Cardiac muscle cell (in vitro differentiated cells and primary cell): Measurements from ENCODE around the gene FRAT2. TPM values are rescaled to one million over a fixed set of nuclear protein-coding genes. Genes with fewer than 3 reads are reported as not detected.

ENCODE experiments used
- DNase-seq, 2 donors: peaks; one replicate each; pipeline versions ENCODE4 v3.0.0 to v3.0.0-alpha.2; 2010 to 2017; ENCODE audit warnings: low read depth in 1 of 2, low spot score in 1 of 2
- H3K27ac ChIP-seq: fragments of 200-600 bp; sonication (generic); 2 replicates; pipeline ENCODE4 v1.5.1; 2016
- H3K27me3 ChIP-seq: fragments of 200-600 bp; sonication (generic); 2 replicates; pipeline ENCODE4 v1.6.0; 2016; ENCODE audit warnings: control low read depth
- H3K36me3 ChIP-seq: fragments of 200-600 bp; sonication (generic); 2 replicates; pipeline ENCODE4 v1.5.1; 2016; ENCODE audit warnings: control low read depth
- H3K4me1 ChIP-seq: fragments of 200-600 bp; sonication (generic); 2 replicates; pipeline ENCODE4 v1.8.1; 2017; ENCODE audit warnings: low read depth, mild to moderate bottlenecking, mixed run types
- H3K4me3 ChIP-seq: fragments of 200-600 bp; sonication (generic); 2 replicates; pipeline ENCODE4 v1.5.1; 2016; ENCODE audit warnings: mild to moderate bottlenecking
- H3K9me3 ChIP-seq: fragments of 200-600 bp; sonication (generic); 2 replicates; pipeline ENCODE4 v1.5.1; 2017; ENCODE audit warnings: low read depth, mild to moderate bottlenecking, control low read depth
- CTCF ChIP-seq: IDR thresholded peaks from 2 replicates; pipeline ENCODE4 v1.5.1; 2012; ENCODE audit warnings: low read depth, mild to moderate bottlenecking, low read length
- polyA plus RNA-seq: library from polyadenylated mRNA; unstranded; fragments of >200 nt; fragmentation: Nextera tagmentation; extraction: Ambion mirVana; gene quantifications from 2 replicates; pipeline ENCODE4 v1.2.1, GENCODE V29; 2016
- total RNA-seq: library from RNA; depleted of rRNA; stranded (reverse); fragments of >200 nt; gene quantifications from 2 replicates; pipeline ENCODE4 v1.2.3, GENCODE V29; 2016

The FRAT2 gene
- total and polyA plus RNA-seq, 2 experiments from 2014 or later, result 30.1 to 30.6 TPM

- no peak for DNase-seq
- no peak for TF ChIP-seq CTCF
- no peak overlapping the region for H3K27ac ChIP-seq
Observed at GRCh38 chr10:97307866-97308780, 26.4 kb downstream of the FRAT2 start.

GRCh38 chr10:97307441-97307840, 27.1 kb downstream of the FRAT2 start:
- Histone ChIP-seq H3K9me3 (no peaks in the 10 kb centered on the region), H3K4me1 (no peaks in the 10 kb centered on the region), H3K27me3 (no peaks in the 10 kb centered on the region), H3K4me3 (no peak overlapping the region), H3K36me3 (no peaks in the 10 kb centered on the region), H3K27ac (no peak overlapping the region)
- no peak for TF ChIP-seq CTCF
- peak in 1 of 2 donors; percentile 27 for DNase-seq

More at GRCh38 chr10:97307866-97308780, 26.4 kb downstream of the FRAT2 start:
- Histone ChIP-seq H3K36me3 (no peaks in the 10 kb centered on the region), H3K4me3 (no peak overlapping the region), H3K27me3 (no peaks in the 10 kb centered on the region), H3K4me1 (no peaks in the 10 kb centered on the region), H3K9me3 (no peaks in the 10 kb centered on the region)

GRCh38 chr10:97302088-97302791, 32.3 kb downstream of the FRAT2 start:
- no peaks in the 10 kb centered on the region for H3K36me3 ChIP-seq
- DNase-seq, result no peak
- H3K4me3 ChIP-seq, result no peak overlapping the region
- TF ChIP-seq CTCF, result no peak
- H3K9me3 ChIP-seq, result no peaks in the 10 kb centered on the region
- peaks cover 13% of the 10 kb centered on the region for H3K4me1 ChIP-seq
- H3K27me3 ChIP-seq, result no peaks in the 10 kb centered on the region
- no peak overlapping the region for H3K27ac ChIP-seq

GRCh38 chr10:97300980-97301379, 33.5 kb downstream of the FRAT2 start:
- no peaks in the 10 kb centered on the region for H3K27me3 ChIP-seq
- H3K4me3 ChIP-seq, result no peak overlapping the region
- H3K9me3 ChIP-seq, result no peaks in the 10 kb centered on the region
- TF ChIP-seq CTCF, result no peak
- DNase-seq, result no peak
- H3K4me1 ChIP-seq, result peaks cover 13% of the 10 kb centered on the region
- H3K36me3 ChIP-seq, result no peaks in the 10 kb centered on the region
- H3K27ac ChIP-seq, result no peak overlapping the region

- peak overlapping the region; percentile 94 for H3K27ac ChIP-seq
- no peaks in the 10 kb centered on the region for H3K9me3 ChIP-seq
- peaks cover 13% of the 10 kb centered on the region for H3K4me1 ChIP-seq
- no peak overlapping the region for H3K4me3 ChIP-seq
- no peak for DNase-seq
- no peaks in the 10 kb centered on the region for H3K27me3 ChIP-seq
- no peaks in the 10 kb centered on the region for H3K36me3 ChIP-seq
- no peak for TF ChIP-seq CTCF
Observed at GRCh38 chr10:97298223-97298571, 36.3 kb downstream of the FRAT2 start.
